ENCODE data around the gene OR2V2.

GRCh38 chr5:181160152-181160754 is 12.9 kb downstream of the OR2V2 start:
- TF ChIP-seq SP1 (IDR thresholded peaks at IDR 0.05) (no peak), CTCF (IDR thresholded peaks at IDR 0.05; ENCODE audit: low read depth, low read length, missing input control) (no peak), RAD21 (IDR thresholded peaks at IDR 0.05) (no peak), REST (IDR thresholded peaks at IDR 0.05) (no peak), TAF1 (conservative IDR thresholded peaks at IDR 0.05) (no peak), MAX (IDR thresholded peaks at IDR 0.05) (no peak), YY1 (IDR thresholded peaks at IDR 0.05) (no peak), GABPA (IDR thresholded peaks at IDR 0.05 in 1 of 2, conservative IDR thresholded peaks at IDR 0.05 in 1 of 2) (no peak), HNF4G (IDR thresholded peaks at IDR 0.05) (no peak), EGR1 (IDR thresholded peaks at IDR 0.05; ENCODE audit: low read depth in 2 of 2) (no peak), ATF3 (IDR thresholded peaks at IDR 0.05) (no peak), JUND (IDR thresholded peaks at IDR 0.05) (no peak), HNF4A (conservative IDR thresholded peaks at IDR 0.05) (no peak), FOXA1 (IDR thresholded peaks at IDR 0.05) (no peak)

Data from liver (tissue), 3 donors.